DMS53 (cell line): ENCODE results near the gene MGAT3.
"Not testable (repeated sequence)": the region's sequence is repeated elsewhere in the genome, so short reads cannot be mapped to it uniquely, and the experiment has no call there.

Source experiments
- DNase-seq: peaks from one replicate; lab custom pipeline; 2025; lab: John Stamatoyannopoulos, UW

Gene MGAT3

GRCh38 chr22:39490966-39491680, 34.3 kb downstream of the MGAT3 start:
- no peak for DNase-seq

GRCh38 chr22:39491696-39492095, 34.9 kb downstream of the MGAT3 start:
- DNase-seq: no peak

- DNase-seq: no peak
Measured at GRCh38 chr22:39492186-39492585, 35.4 kb downstream of the MGAT3 start.

GRCh38 chr22:39493759-39494158, 36.9 kb downstream of the MGAT3 start:
- peak; percentile 29 for DNase-seq

GRCh38 chr22:39494471-39495120, 37.8 kb downstream of the MGAT3 start:
- DNase-seq: no peak

GRCh38 chr22:39496131-39496838, 39.5 kb downstream of the MGAT3 start:
- peak; percentile 87 for DNase-seq

GRCh38 chr22:39497429-39497828, 40.6 kb downstream of the MGAT3 start:
- DNase-seq: no peak

GRCh38 chr22:39498368-39498767, 41.6 kb downstream of the MGAT3 start:
- DNase-seq: no peak

GRCh38 chr22:39498802-39499201, 42.0 kb downstream of the MGAT3 start:
- no peak for DNase-seq

GRCh38 chr22:39500101-39500500, 43.3 kb downstream of the MGAT3 start:
- DNase-seq: no peak

GRCh38 chr22:39501644-39502108, 44.9 kb downstream of the MGAT3 start:
- no peak for DNase-seq

GRCh38 chr22:39502109-39502788, 45.4 kb downstream of the MGAT3 start, which contains the start of gene MIEF1:
MIEF1 (plus strand) TSS chr22:39502290; CDS start chr22:39511295, 9,005 bp downstream.
- DNase-seq: peak; percentile 97

GRCh38 chr22:39502789-39503409, 46.1 kb downstream of the MGAT3 start:
- DNase-seq: no peak

GRCh38 chr22:39503630-39504029, 46.8 kb downstream of the MGAT3 start:
- no peak for DNase-seq

GRCh38 chr22:39504071-39504470, 47.3 kb downstream of the MGAT3 start:
- DNase-seq: no peak

- DNase-seq: not testable (repeated sequence)
Measured at GRCh38 chr22:39507021-39507420, 50.2 kb downstream of the MGAT3 start.

GRCh38 chr22:39508393-39508792, 51.6 kb downstream of the MGAT3 start:
- DNase-seq: no peak

GRCh38 chr22:39510529-39511149, 53.8 kb downstream of the MGAT3 start:
- DNase-seq: no peak

- DNase-seq: no peak
Measured at GRCh38 chr22:39511226-39511625, 54.4 kb downstream of the MGAT3 start.

- no peak for DNase-seq
Measured at GRCh38 chr22:39512026-39512425, 55.2 kb downstream of the MGAT3 start.

- no peak for DNase-seq
Measured at GRCh38 chr22:39513791-39514190, 57.0 kb downstream of the MGAT3 start.
